Inferior parietal cortex (tissue), 1 donor: ENCODE data around the gene TTLL9.

Experiments
- DNase-seq: peaks from one replicate; pipeline ENCODE4 v3.0.0-alpha.2; 2016; ENCODE audit errors: extremely low spot score

Gene TTLL9

GRCh38 chr20:31836853-31837608, 33.4 kb upstream of the TTLL9 start:
- no peak for DNase-seq

GRCh38 chr20:31837896-31838397, 32.5 kb upstream of the TTLL9 start:
- no peak for DNase-seq

- DNase-seq = no peak
Observed at GRCh38 chr20:31838646-31839292, 31.7 kb upstream of the TTLL9 start.

- DNase-seq = no peak
Observed at GRCh38 chr20:31839782-31840487, 30.5 kb upstream of the TTLL9 start.

GRCh38 chr20:31840906-31841816, 29.3 kb upstream of the TTLL9 start:
- no peak for DNase-seq

- no peak for DNase-seq
Observed at GRCh38 chr20:31841928-31842327, 28.5 kb upstream of the TTLL9 start.

GRCh38 chr20:31842471-31843157, 27.8 kb upstream of the TTLL9 start:
- no peak for DNase-seq

- no peak for DNase-seq
Observed at GRCh38 chr20:31843288-31843687, 27.1 kb upstream of the TTLL9 start.

GRCh38 chr20:31843881-31844280, 26.6 kb upstream of the TTLL9 start:
- no peak for DNase-seq

- DNase-seq = no peak
Observed at GRCh38 chr20:31844737-31845299, 25.6 kb upstream of the TTLL9 start.

- no peak for DNase-seq
Observed at GRCh38 chr20:31845300-31845863, 25.1 kb upstream of the TTLL9 start, which contains the start of gene FOXS1. TSS of gene FOXS1 (minus strand) at chr20:31845604. CDS start at chr20:31845542, 62 bp downstream.

- no peak for DNase-seq
Observed at GRCh38 chr20:31846793-31847138, 23.7 kb upstream of the TTLL9 start.

GRCh38 chr20:31848088-31848999, 22.1 kb upstream of the TTLL9 start:
- no peak for DNase-seq

- no peak for DNase-seq
Observed at GRCh38 chr20:31849306-31849930, 21.0 kb upstream of the TTLL9 start.

GRCh38 chr20:31851240-31851955, 19.0 kb upstream of the TTLL9 start:
- DNase-seq = no peak

GRCh38 chr20:31853481-31853880, 17.0 kb upstream of the TTLL9 start:
- DNase-seq = no peak

GRCh38 chr20:31856516-31856915, 13.9 kb upstream of the TTLL9 start:
- DNase-seq = no peak
